Hematopoietic multipotent progenitor cell treated with erythropoietin and hydrocortisone succinate and interleukin-3 and kit ligand, for 4 days (in vitro differentiated cells): Measurements from ENCODE around the gene AHR.

Experiments
- DNase-seq: peaks from one replicate; pipeline ENCODE4 v3.0.0-alpha.2; 2015

AHR gene

GRCh38 chr7:17298102-17298839, at the start of gene AHR:
Gene AHR, plus strand, starts transcription at chr7:17298652. Its CDS starts 613 bp downstream, at chr7:17299265.
- DNase-seq = peak; percentile 97

GRCh38 chr7:17253885-17254284, 44.6 kb upstream of the AHR start:
- DNase-seq = no peak

- DNase-seq = peak; percentile 40
These were observed 42.5 kb upstream of the AHR start for GRCh38 chr7:17255926-17256325.

- no peak for DNase-seq
These were observed 42.1 kb upstream of the AHR start for GRCh38 chr7:17256375-17256774.

GRCh38 chr7:17266565-17266964, 31.9 kb upstream of the AHR start:
- DNase-seq = no peak

GRCh38 chr7:17269341-17270221, 28.9 kb upstream of the AHR start:
- DNase-seq = no peak

- peak; percentile 89 for DNase-seq
These were observed 23.8 kb upstream of the AHR start for GRCh38 chr7:17274551-17275245.

GRCh38 chr7:17275749-17276671, 22.4 kb upstream of the AHR start:
- DNase-seq = no peak

- no peak for DNase-seq
These were observed 19.4 kb upstream of the AHR start for GRCh38 chr7:17279061-17279460.

GRCh38 chr7:17289074-17289645, 9.3 kb upstream of the AHR start:
- DNase-seq = peak; percentile 59

- DNase-seq = no peak
These were observed 5.6 kb upstream of the AHR start for GRCh38 chr7:17292843-17293242.

GRCh38 chr7:17293481-17293880, 5.0 kb upstream of the AHR start:
- peak; percentile 70 for DNase-seq

GRCh38 chr7:17297243-17297642, 1.2 kb upstream of the AHR start:
- no peak for DNase-seq

GRCh38 chr7:17298840-17299482, 509 bp downstream of the AHR start:
- peak; percentile 65 for DNase-seq

- peak; percentile 60 for DNase-seq
These were observed 1.1 kb downstream of the AHR start for GRCh38 chr7:17299483-17299991.

GRCh38 chr7:17300012-17300411, 1.6 kb downstream of the AHR start:
- no peak for DNase-seq

GRCh38 chr7:17300437-17300836, 2.0 kb downstream of the AHR start:
- DNase-seq = no peak

GRCh38 chr7:17301471-17302456, 3.3 kb downstream of the AHR start:
- peak; percentile 82 for DNase-seq

GRCh38 chr7:17302575-17303142, 4.2 kb downstream of the AHR start:
- peak; percentile 85 for DNase-seq

GRCh38 chr7:17304926-17305325, 6.5 kb downstream of the AHR start:
- DNase-seq = peak; percentile 84
